GM12872 (cell line): Measurements from ENCODE around the gene BPIFB3.
A peak's percentile ranks its signal among the peaks of the same experiment; 100 is the strongest.

Experiments used
- CTCF ChIP-seq: IDR thresholded peaks from 3 replicates; pipeline ENCODE4 v1.5.1; 2011; ENCODE audit warnings: low read depth, mild to moderate bottlenecking, low read length, moderate library complexity; ENCODE audit not compliant: insufficient read depth

Gene BPIFB3

GRCh38 chr20:33093074-33093473 is 39.4 kb downstream of the BPIFB3 start:
- TF ChIP-seq CTCF = no peak

- no peak for TF ChIP-seq CTCF
Observed at GRCh38 chr20:33093582-33093981, 39.9 kb downstream of the BPIFB3 start.

GRCh38 chr20:33095249-33095648 is 41.5 kb downstream of the BPIFB3 start:
- no peak for TF ChIP-seq CTCF

GRCh38 chr20:33095902-33096584 is 42.3 kb downstream of the BPIFB3 start:
- TF ChIP-seq CTCF = peak; percentile 77

GRCh38 chr20:33097001-33097400 is 43.3 kb downstream of the BPIFB3 start:
- TF ChIP-seq CTCF = no peak

GRCh38 chr20:33099843-33100538 is 46.3 kb downstream of the BPIFB3 start:
- no peak for TF ChIP-seq CTCF

GRCh38 chr20:33103556-33103955 is 49.9 kb downstream of the BPIFB3 start:
- no peak for TF ChIP-seq CTCF
